IMR-90 (cell line): ENCODE results near the gene CLDN6. TPM values are rescaled to one million over a fixed set of nuclear protein-coding genes. Genes with fewer than 3 reads are reported as not detected.

Experiments
- BHLHE40 ChIP-seq: fragments of 150-350 bp; IDR thresholded peaks from 2 replicates; pipeline ENCODE4 v1.6.1; 2016; ENCODE audit warnings: mild to moderate bottlenecking, low read depth, low read length
- MAZ ChIP-seq: IDR thresholded peaks from 2 replicates; pipeline ENCODE4 v1.6.1; 2012; ENCODE audit warnings: low read depth, mild to moderate bottlenecking, low read length, improper control_type of control experiment, moderate library complexity, borderline replicate concordance
- NFE2L2 ChIP-seq: fragments of 150-350 bp; IDR thresholded peaks from 2 replicates; pipeline ENCODE4 v1.6.1; 2016; ENCODE audit warnings: low read depth, mild to moderate bottlenecking, low read length
- RCOR1 ChIP-seq: IDR thresholded peaks from 2 replicates; pipeline ENCODE4 v1.6.1; 2012; ENCODE audit warnings: mild to moderate bottlenecking, low read length, improper control_type of control experiment; ENCODE audit not compliant: insufficient replicate concordance
- polyA plus RNA-seq, 3 experiments: library from polyadenylated mRNA; depleted of rRNA; stranded (reverse); fragments of >200 nt; gene quantifications; 2 replicates each; pipeline ENCODE4 v1.2.3, GENCODE V29; 2012; ENCODE audit warnings: low replicate concordance in 1 of 3
- total RNA-seq: library from RNA; depleted of rRNA; stranded (reverse); fragments of >200 nt; gene quantifications from 2 replicates; pipeline ENCODE4 v1.2.3, GENCODE V29; 2012

The CLDN6 gene
- total and polyA plus RNA-seq, 2 of the 4 experiments (the other 2 are of a cell fraction) = 0.14 TPM; not detected in 1

- no peak for TF ChIP-seq RCOR1
- TF ChIP-seq NFE2L2 = no peak
- TF ChIP-seq BHLHE40 = no peak
- peak; percentile 79 for TF ChIP-seq MAZ
These were observed 48.1 kb downstream of the CLDN6 start (continued) for GRCh38 chr16:2969545-2970521.
